ENCODE data around the gene PFKL. TPM values are rescaled to one million over a fixed set of nuclear protein-coding genes. Genes with fewer than 3 reads are reported as not detected.

PFKL gene
- total and polyA plus RNA-seq, 2 donors: 49.6 to 82.7 TPM

DNA sequence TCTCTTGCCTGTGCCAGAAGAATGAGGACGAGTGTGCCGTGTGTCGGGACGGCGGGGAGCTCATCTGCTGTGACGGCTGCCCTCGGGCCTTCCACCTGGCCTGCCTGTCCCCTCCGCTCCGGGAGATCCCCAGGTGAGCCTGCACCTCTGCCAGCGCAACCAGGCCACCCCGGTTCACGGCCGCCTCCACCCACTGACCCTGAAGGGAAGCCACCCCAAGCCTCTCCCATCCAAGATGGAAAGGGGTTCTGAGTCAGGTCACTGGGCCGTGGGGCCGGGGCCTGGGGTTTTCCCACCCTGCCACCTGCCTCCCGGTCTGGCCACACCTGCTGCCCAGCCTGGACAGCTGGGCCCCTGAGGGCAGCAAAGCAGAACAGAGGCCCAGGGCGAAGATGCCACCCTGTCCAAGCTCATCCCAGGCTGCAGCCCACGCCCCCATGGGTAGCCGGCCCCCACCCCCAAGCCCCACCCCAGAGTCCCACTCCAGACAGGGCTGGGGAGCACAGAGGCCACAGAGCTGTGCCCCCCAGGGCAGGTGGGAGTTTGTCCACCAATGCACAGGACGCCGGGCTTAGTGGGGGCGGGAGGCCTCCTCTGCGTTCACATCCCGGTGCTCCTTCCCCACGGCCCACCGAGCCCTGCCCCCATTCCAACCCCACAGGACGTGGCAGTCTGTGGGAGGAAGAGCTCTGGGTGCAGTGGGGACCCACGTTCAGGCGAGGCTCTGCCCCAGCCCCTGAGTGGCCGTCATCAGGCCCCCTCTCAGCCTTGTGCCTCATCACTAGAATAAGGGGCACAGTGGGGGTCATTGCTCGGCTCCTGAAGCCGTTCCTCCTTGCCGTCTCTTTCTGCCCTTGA is 8.5 kb upstream of the PFKL start:
- H3K9me3 ChIP-seq (ENCODE audit: control insufficient read depth in 2 of 2, insufficient read depth in 1 of 2, low read length in 1 of 2): no peaks in the 10 kb centered on the region

DNA sequence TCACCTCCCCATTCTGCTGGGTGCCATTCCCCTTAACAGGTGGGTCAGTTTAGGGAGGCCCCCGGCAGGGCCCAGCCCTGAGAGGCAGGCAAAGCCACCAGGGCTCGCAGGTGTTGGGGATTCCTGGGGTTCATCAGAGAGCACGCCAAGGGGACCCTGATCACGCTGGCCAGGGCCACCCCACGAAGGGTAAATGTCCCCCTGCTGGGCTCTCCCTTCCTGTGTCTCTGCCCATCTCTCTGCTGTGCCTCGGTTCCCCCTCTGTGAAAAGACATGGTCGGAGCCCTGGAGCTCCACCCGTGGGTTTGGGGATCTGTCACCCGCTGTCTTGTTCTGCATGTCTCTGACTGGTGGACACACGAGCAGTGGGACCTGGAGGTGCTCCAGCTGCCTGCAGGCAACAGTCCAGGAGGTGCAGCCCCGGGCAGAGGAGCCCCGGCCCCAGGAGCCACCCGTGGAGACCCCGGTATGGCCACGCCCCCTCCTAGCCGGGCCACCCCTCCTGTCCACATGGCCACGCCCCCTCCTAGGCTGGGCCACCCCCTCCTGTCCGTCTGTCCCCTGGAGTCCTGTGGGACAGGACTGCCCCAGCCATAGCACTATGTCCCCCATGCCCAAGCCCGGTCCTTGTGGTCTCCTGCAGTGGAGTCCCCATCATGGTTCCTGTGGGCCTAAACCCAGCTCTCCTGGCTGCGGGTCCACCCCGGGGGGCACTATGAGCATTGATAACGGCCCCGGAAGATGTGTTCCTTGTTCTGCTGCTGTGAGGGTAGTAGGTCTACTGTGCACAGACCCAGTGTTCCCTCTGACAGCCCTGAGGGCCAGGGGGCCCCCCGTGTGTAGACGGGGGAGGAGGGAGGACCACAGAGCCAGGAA is 7.7 kb upstream of the PFKL start:
- no peak overlapping the region for H3K27ac ChIP-seq (ENCODE audit: low read depth in 1 of 2, low read length in 1 of 2)
- no peak overlapping the region for H3K4me3 ChIP-seq (ENCODE audit: low read length in 2 of 2)
- DNase-seq (ENCODE audit: low read depth in 6 of 9, low spot score in 9 of 9): no peak
- H3K36me3 ChIP-seq (ENCODE audit: control insufficient read depth in 2 of 2, insufficient read depth in 2 of 2, low read length in 1 of 2): no peaks in the 10 kb centered on the region
- H3K4me1 ChIP-seq (ENCODE audit: control insufficient read depth in 2 of 2, insufficient read depth in 2 of 2, low read length in 2 of 2): peaks cover 0 to 8% of the 10 kb centered on the region in 2 donors
- 91% methylated on average over 25 of the region's 25 CpGs for WGBS
- H3K9me3 ChIP-seq (ENCODE audit: control insufficient read depth in 2 of 2, insufficient read depth in 1 of 2, low read length in 1 of 2): no peaks in the 10 kb centered on the region
- peaks cover 0 to 19% of the 10 kb centered on the region in 2 donors for H3K27me3 ChIP-seq (ENCODE audit: control insufficient read depth in 2 of 2, insufficient read depth in 1 of 2, low read length in 1 of 2)

More for the DNA sequence above, 8.5 kb upstream of the PFKL start:
- Histone ChIP-seq H3K27ac (ENCODE audit: low read depth in 1 of 2, low read length in 1 of 2) (no peak overlapping the region), H3K4me1 (ENCODE audit: control insufficient read depth in 2 of 2, insufficient read depth in 2 of 2, low read length in 2 of 2) (peaks cover 0 to 8% of the 10 kb centered on the region in 2 donors), H3K4me3 (ENCODE audit: low read length in 2 of 2) (no peak overlapping the region), H3K27me3 (ENCODE audit: control insufficient read depth in 2 of 2, insufficient read depth in 1 of 2, low read length in 1 of 2) (peaks cover 0 to 25% of the 10 kb centered on the region in 2 donors), H3K36me3 (ENCODE audit: control insufficient read depth in 2 of 2, insufficient read depth in 2 of 2, low read length in 1 of 2) (no peaks in the 10 kb centered on the region)
- DNase-seq (ENCODE audit: low read depth in 6 of 9, low spot score in 9 of 9): no peak
- 90% methylated on average over 33 of the region's 33 CpGs for WGBS

DNA sequence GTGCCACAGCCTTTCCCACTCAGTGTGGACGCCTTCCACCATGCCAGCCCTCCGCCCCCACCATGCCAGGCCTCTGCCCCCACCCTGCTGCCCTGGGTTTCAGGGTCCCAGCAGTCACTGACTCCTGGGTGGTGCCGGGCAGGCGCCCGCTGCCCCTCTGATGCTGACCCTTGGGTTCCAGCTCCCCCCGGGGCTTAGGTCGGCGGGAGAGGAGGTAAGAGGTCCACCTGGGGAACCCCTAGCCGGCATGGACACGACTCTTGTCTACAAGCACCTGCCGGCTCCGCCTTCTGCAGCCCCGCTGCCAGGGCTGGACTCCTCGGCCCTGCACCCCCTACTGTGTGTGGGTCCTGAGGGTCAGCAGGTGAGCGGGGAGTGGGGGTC is 7.0 kb upstream of the PFKL start:
- Histone ChIP-seq H3K4me1 (ENCODE audit: control insufficient read depth in 2 of 2, insufficient read depth in 2 of 2, low read length in 2 of 2) (peaks cover 2 to 14% of the 10 kb centered on the region in 2 donors), H3K27ac (ENCODE audit: low read depth in 1 of 2, low read length in 1 of 2) (no peak overlapping the region), H3K27me3 (ENCODE audit: control insufficient read depth in 2 of 2, insufficient read depth in 1 of 2, low read length in 1 of 2) (peaks cover 0 to 19% of the 10 kb centered on the region in 2 donors), H3K9me3 (ENCODE audit: control insufficient read depth in 2 of 2, insufficient read depth in 1 of 2, low read length in 1 of 2) (no peaks in the 10 kb centered on the region), H3K4me3 (ENCODE audit: low read length in 2 of 2) (no peak overlapping the region), H3K36me3 (ENCODE audit: control insufficient read depth in 2 of 2, insufficient read depth in 2 of 2, low read length in 1 of 2) (no peaks in the 10 kb centered on the region)
- WGBS: 96% methylated on average over 15 of the region's 15 CpGs
- DNase-seq (ENCODE audit: low read depth in 6 of 9, low spot score in 9 of 9): no peak

DNA sequence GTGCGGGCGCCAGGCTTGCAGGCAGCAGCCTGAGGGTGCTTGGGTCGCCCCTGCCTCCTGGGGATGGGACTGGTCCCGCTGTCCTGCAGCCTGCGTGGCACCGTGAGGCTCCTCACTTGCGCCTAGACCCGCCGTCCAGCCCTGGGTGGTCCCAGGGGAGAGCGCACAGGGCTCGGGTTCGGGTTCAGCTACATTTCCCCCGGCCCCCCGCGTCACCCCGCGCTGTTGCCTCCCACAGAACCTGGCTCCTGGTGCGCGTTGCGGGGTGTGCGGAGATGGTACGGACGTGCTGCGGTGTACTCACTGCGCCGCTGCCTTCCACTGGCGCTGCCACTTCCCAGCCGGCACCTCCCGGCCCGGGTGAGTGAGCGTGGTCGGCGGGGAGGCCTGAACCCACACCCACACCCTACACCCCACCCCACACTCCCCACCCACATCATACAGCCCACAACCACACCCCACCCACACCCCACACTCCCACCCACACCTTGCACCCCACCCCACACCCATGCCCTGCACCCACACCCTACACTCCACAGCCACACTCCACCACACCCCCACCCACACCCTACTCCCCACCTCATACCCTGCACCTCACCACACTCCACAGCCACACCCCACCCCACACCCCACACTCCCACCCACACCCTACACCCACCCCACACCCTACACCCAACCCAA is 6.2 kb upstream of the PFKL start:
- no peak overlapping the region for H3K27ac ChIP-seq (ENCODE audit: low read depth in 1 of 2, low read length in 1 of 2)
- no peaks in the 10 kb centered on the region for H3K9me3 ChIP-seq (ENCODE audit: control insufficient read depth in 2 of 2, insufficient read depth in 1 of 2, low read length in 1 of 2)
- WGBS: 88% methylated on average over 33 of the region's 33 CpGs
- peaks cover 0 to 19% of the 10 kb centered on the region in 2 donors for H3K27me3 ChIP-seq (ENCODE audit: control insufficient read depth in 2 of 2, insufficient read depth in 1 of 2, low read length in 1 of 2)
- H3K4me3 ChIP-seq (ENCODE audit: low read length in 2 of 2): no peak overlapping the region
- H3K4me1 ChIP-seq (ENCODE audit: control insufficient read depth in 2 of 2, insufficient read depth in 2 of 2, low read length in 2 of 2): peaks cover 2 to 18% of the 10 kb centered on the region in 2 donors
- no peak for DNase-seq (ENCODE audit: low read depth in 6 of 9, low spot score in 9 of 9)
- H3K36me3 ChIP-seq (ENCODE audit: control insufficient read depth in 2 of 2, insufficient read depth in 2 of 2, low read length in 1 of 2): no peaks in the 10 kb centered on the region

DNA sequence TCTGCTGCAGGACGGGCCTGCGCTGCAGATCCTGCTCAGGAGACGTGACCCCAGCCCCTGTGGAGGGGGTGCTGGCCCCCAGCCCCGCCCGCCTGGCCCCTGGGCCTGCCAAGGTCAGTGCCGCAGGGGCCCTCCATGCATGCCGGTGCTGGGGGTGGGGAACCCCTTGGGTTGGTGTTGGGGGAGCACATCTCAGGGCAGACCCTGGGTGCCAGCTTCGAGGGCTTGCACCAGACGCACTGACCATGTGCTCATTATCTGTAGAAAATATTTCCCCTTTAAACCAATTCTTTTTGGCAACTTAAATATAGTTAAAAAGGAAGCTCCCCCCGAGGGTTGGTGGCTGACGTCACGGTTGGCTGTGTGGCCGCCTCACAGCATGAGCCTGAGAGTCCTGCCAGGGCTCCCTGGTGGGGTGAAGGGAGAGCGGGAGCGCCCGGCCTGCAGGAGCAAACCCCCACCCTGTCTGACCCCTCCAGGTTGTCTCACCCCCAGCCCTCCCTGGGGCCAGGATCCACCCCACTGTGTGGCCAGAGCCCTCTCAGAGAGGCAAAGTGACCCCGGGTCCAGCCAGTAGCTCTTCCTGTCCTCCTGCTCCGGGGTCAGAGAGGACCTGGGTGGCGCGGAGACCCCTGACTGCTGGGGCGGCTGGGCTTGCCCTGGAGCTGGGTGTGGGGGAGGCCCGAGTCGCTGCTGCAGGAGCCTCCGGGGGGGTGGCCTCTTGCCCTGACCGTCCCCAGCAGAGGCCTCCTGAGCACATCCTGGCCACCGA is 5.3 kb upstream of the PFKL start:
- no peak overlapping the region for H3K4me3 ChIP-seq (ENCODE audit: low read length in 2 of 2)
- H3K27ac ChIP-seq (ENCODE audit: low read depth in 1 of 2, low read length in 1 of 2): no peak overlapping the region
- WGBS: 85% methylated on average over 26 of the region's 26 CpGs
- H3K4me1 ChIP-seq (ENCODE audit: control insufficient read depth in 2 of 2, insufficient read depth in 2 of 2, low read length in 2 of 2): peaks cover 8 to 24% of the 10 kb centered on the region in 2 donors
- H3K9me3 ChIP-seq (ENCODE audit: control insufficient read depth in 2 of 2, insufficient read depth in 1 of 2, low read length in 1 of 2): no peaks in the 10 kb centered on the region
- peaks cover 0 to 23% of the 10 kb centered on the region in 2 donors for H3K27me3 ChIP-seq (ENCODE audit: control insufficient read depth in 2 of 2, insufficient read depth in 1 of 2, low read length in 1 of 2)
- no peaks in the 10 kb centered on the region for H3K36me3 ChIP-seq (ENCODE audit: control insufficient read depth in 2 of 2, insufficient read depth in 2 of 2, low read length in 1 of 2)
- no peak for DNase-seq (ENCODE audit: low read depth in 6 of 9, low spot score in 9 of 9)

DNA sequence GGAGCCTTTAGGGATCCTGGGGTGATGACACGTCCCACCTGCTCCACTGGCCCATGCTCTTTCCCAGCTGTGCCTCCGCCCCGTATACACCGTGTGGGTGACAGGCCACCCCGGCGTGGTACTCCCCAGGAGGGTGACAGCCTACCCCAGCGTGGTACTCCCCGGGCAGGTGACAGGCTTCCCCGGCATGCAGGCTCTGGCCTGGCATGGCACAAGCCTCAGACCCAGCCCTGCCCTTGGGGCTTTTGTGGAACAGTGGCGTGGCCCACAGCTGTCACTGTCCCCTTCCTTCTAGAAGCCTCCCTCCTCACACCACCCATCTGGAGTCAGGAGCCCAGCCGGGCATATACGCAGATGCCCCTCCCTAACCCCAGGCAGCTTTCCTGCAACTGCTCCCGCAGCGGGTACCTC is 4.7 kb upstream of the PFKL start:
- H3K27ac ChIP-seq (ENCODE audit: low read depth in 1 of 2, low read length in 1 of 2): no peak overlapping the region
- peaks cover 8 to 24% of the 10 kb centered on the region in 2 donors for H3K4me1 ChIP-seq (ENCODE audit: control insufficient read depth in 2 of 2, insufficient read depth in 2 of 2, low read length in 2 of 2)
- no peak overlapping the region for H3K4me3 ChIP-seq (ENCODE audit: low read length in 2 of 2)
- no peaks in the 10 kb centered on the region for H3K36me3 ChIP-seq (ENCODE audit: control insufficient read depth in 2 of 2, insufficient read depth in 2 of 2, low read length in 1 of 2)
- H3K27me3 ChIP-seq (ENCODE audit: control insufficient read depth in 2 of 2, insufficient read depth in 1 of 2, low read length in 1 of 2): peaks cover 0 to 23% of the 10 kb centered on the region in 2 donors
- 94% methylated on average over 14 of the region's 14 CpGs for WGBS
- no peak for DNase-seq (ENCODE audit: low read depth in 6 of 9, low spot score in 9 of 9)
- no peaks in the 10 kb centered on the region for H3K9me3 ChIP-seq (ENCODE audit: control insufficient read depth in 2 of 2, insufficient read depth in 1 of 2, low read length in 1 of 2)

DNA sequence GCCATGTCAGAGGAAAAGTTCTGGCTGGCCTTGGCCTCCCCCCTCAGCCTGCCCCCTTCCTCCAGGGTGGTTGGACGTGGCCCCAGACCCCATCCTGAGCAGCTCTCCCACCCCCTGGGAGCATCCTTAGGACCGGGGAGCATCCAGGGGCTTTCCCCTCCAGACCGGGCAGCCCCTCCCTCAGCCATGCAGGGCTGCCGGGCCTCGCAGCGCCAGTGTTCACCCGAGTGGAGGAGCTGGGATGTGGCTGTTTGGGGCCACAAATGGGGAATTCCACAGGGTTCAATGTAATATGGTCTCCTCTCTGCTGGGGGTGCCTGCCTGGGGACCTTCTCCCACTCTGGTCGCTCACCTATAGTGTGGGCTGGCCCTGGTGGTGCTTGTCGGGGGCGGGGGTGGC is 4.2 kb upstream of the PFKL start:
- DNase-seq (ENCODE audit: low read depth in 6 of 9, low spot score in 9 of 9): no peak
- WGBS: 90% methylated on average over 10 of the region's 10 CpGs
- H3K4me1 ChIP-seq (ENCODE audit: control insufficient read depth in 2 of 2, insufficient read depth in 2 of 2, low read length in 2 of 2): peaks cover 9 to 26% of the 10 kb centered on the region in 2 donors

DNA sequence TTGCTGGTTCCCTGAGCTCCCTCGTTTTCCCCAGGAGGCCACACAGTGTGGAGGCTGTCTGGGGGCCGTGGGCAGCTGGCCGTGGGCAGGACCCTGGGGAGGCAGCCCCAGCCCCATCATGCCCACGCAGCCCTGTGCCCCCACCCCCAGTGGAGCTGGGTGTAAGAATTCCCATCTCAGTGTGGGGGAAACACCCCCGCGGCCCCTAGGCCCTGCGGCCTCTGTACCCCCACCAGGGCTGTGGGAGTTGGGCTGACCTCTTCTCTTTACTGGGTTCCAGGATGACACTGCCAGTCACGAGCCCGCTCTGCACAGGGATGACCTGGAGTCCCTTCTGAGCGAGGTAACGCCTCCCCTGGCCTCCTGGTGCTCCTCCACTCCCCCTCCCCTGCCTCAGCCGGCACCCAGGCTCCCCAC is 3.7 kb upstream of the PFKL start:
- DNase-seq (ENCODE audit: low read depth in 6 of 9, low spot score in 9 of 9): no peak
- 91% methylated on average over 12 of the region's 12 CpGs for WGBS
- H3K4me1 ChIP-seq (ENCODE audit: control insufficient read depth in 2 of 2, insufficient read depth in 2 of 2, low read length in 2 of 2): peaks cover 13 to 31% of the 10 kb centered on the region in 2 donors

More for the DNA sequence above, 4.2 kb upstream of the PFKL start:
- H3K36me3 ChIP-seq (ENCODE audit: control insufficient read depth in 2 of 2, insufficient read depth in 2 of 2, low read length in 1 of 2): no peaks in the 10 kb centered on the region
- peaks cover 0 to 23% of the 10 kb centered on the region in 2 donors for H3K27me3 ChIP-seq (ENCODE audit: control insufficient read depth in 2 of 2, insufficient read depth in 1 of 2, low read length in 1 of 2)
- H3K27ac ChIP-seq (ENCODE audit: low read depth in 1 of 2, low read length in 1 of 2): no peak overlapping the region
- no peaks in the 10 kb centered on the region for H3K9me3 ChIP-seq (ENCODE audit: control insufficient read depth in 2 of 2, insufficient read depth in 1 of 2, low read length in 1 of 2)
- no peak overlapping the region for H3K4me3 ChIP-seq (ENCODE audit: low read length in 2 of 2)

More for the DNA sequence above, 3.7 kb upstream of the PFKL start:
- Histone ChIP-seq H3K9me3 (ENCODE audit: control insufficient read depth in 2 of 2, insufficient read depth in 1 of 2, low read length in 1 of 2) (no peaks in the 10 kb centered on the region), H3K36me3 (ENCODE audit: control insufficient read depth in 2 of 2, insufficient read depth in 2 of 2, low read length in 1 of 2) (no peaks in the 10 kb centered on the region), H3K27ac (ENCODE audit: low read depth in 1 of 2, low read length in 1 of 2) (no peak overlapping the region), H3K4me3 (ENCODE audit: low read length in 2 of 2) (no peak overlapping the region), H3K27me3 (ENCODE audit: control insufficient read depth in 2 of 2, insufficient read depth in 1 of 2, low read length in 1 of 2) (peaks cover 0 to 23% of the 10 kb centered on the region in 2 donors)
